HepG2 (cell line): ENCODE results near the gene CALML4. TPM values are rescaled to one million over a fixed set of nuclear protein-coding genes. Genes with fewer than 3 reads are reported as not detected.

Experiments
- ATAC-seq: fragments of 200-7000 bp; cut with Tn5 transposase; 3 replicates; pipeline ENCODE4 v1.9.1; 2020; ENCODE audit warnings: mild to moderate bottlenecking, moderate library complexity
- BruUV-seq: library from RNA; stranded (reverse); fragments of 400-500 nt; replicated peaks from 2 replicates; lab custom pipeline; 2021; lab: Mats Ljungman, UMichigan
- CTCF ChIA-PET: fragments of 300-600 bp; formaldehyde crosslinking; extraction: SDS; loops from one replicate; lab custom pipeline; 2021; ENCODE audit warnings: low total read pairs, inconsistent platforms, low intra/inter-chr PET ratio; lab: Yijun Ruan, JAX
- POLR2A ChIA-PET: fragments of 350-600 bp; sonication (Branson Sonifier 250); formaldehyde crosslinking; loops from one replicate; lab custom pipeline; 2020; ENCODE audit warnings: antibody characterized with exemption, inconsistent platforms; lab: Yijun Ruan, JAX
- DNase-seq: peaks from one replicate; pipeline ENCODE4 v3.0.0-alpha.2; 2015; ENCODE audit warnings: low spot score
- FAIRE-seq: peaks from 3 replicates; lab custom pipeline; 2011; peaks lifted over from hg19 to GRCh38; lab: Jason Lieb, UNC
- H2AFZ ChIP-seq: one replicate; pipeline ENCODE4 v1.6.1; 2011; ENCODE audit warnings: low read length, inconsistent platforms
- H3K27ac ChIP-seq: fragments of 300-600 bp; 3 replicates; pipeline ENCODE4 v1.8.0; 2011; ENCODE audit warnings: mixed run types, mild to moderate bottlenecking, mixed read lengths, low read length, inconsistent platforms; ENCODE audit not compliant: insufficient read depth; ENCODE audit errors: extremely low read length
- H3K27me3 ChIP-seq, 2 experiments: fragments of 200-600 bp in 1 of 2; 2 replicates in 1 of 2; 3 replicates in 1 of 2; pipeline versions ENCODE4 v1.6.0 to v1.8.0; 2011; ENCODE audit warnings: low read length in 2 of 2, mild to moderate bottlenecking in 2 of 2, moderate library complexity in 2 of 2, inconsistent platforms in 1 of 2; ENCODE audit not compliant: insufficient read depth in 2 of 2, control insufficient read depth in 1 of 2
- H3K36me3 ChIP-seq, 2 experiments: fragments of 200-600 bp in 1 of 2; replicated peaks in 1 of 2; 2 replicates in 1 of 2; 3 replicates in 1 of 2; pipeline versions ENCODE4 v1.5.1 to v1.8.0; 2011; ENCODE audit warnings: low read length in 2 of 2, inconsistent platforms in 1 of 2; ENCODE audit not compliant: insufficient read depth in 2 of 2, control insufficient read depth in 1 of 2
- H3K4me1 ChIP-seq: 2 replicates; pipeline ENCODE4 v1.5.1; 2012; ENCODE audit warnings: low read length, inconsistent platforms; ENCODE audit not compliant: insufficient read depth
- H3K4me2 ChIP-seq: 2 replicates; pipeline ENCODE4 v1.6.0; 2011; ENCODE audit warnings: low read depth, low read length, inconsistent platforms
- H3K4me3 ChIP-seq, 3 experiments: fragments of 200-600 bp in 1 of 3; sonication (generic), shearing (Covaris generic) in 1 of 3; replicated peaks in 1 of 3; 2 replicates each; pipeline ENCODE4 v1.5.1; 2011 to 2016; ENCODE audit warnings: low read length in 3 of 3, inconsistent platforms in 2 of 3, low read depth in 2 of 3, mild to moderate bottlenecking in 2 of 3, control low read depth in 1 of 3, mixed read lengths in 1 of 3; ENCODE audit not compliant: insufficient read depth in 1 of 3
- H3K79me2 ChIP-seq: one replicate; pipeline ENCODE4 v1.6.1; 2011; ENCODE audit warnings: low read length, inconsistent platforms; ENCODE audit not compliant: insufficient read depth
- H3K9ac ChIP-seq: 2 replicates; pipeline ENCODE4 v1.6.0; 2011; ENCODE audit warnings: mild to moderate bottlenecking, low read depth, low read length, inconsistent platforms; ENCODE audit not compliant: insufficient read depth
- H3K9me3 ChIP-seq: 2 replicates; pipeline ENCODE4 v1.5.1; 2012; ENCODE audit warnings: mild to moderate bottlenecking, low read length
- H4K20me1 ChIP-seq: 2 replicates; pipeline ENCODE4 v1.6.0; 2011; ENCODE audit warnings: inconsistent platforms, mild to moderate bottlenecking, low read length, moderate library complexity; ENCODE audit not compliant: insufficient read depth
- CCAR2 ChIP-seq: fragments of 200-400 bp; formaldehyde crosslinking; optimal IDR thresholded peaks from 2 replicates; pipeline ENCODE3; 2018; ENCODE audit warnings: low read depth, mild to moderate bottlenecking, low read length, moderate library complexity
- GZF1 ChIP-seq: sonication (generic); formaldehyde crosslinking; IDR thresholded peaks from 2 replicates; pipeline ENCODE4 v1.5.1; 2020; ENCODE audit warnings: mild to moderate bottlenecking, missing genetic modification reagents
- HMGA1 ChIP-seq: sonication (generic); formaldehyde crosslinking; conservative IDR thresholded peaks from 2 replicates; pipeline ENCODE4 v1.4.0; 2020; ENCODE audit warnings: missing genetic modification reagents
- JDP2 ChIP-seq: sonication (generic); formaldehyde crosslinking; IDR thresholded peaks from 2 replicates; pipeline ENCODE4 v1.8.1; 2022; ENCODE audit warnings: missing genetic modification reagents, borderline replicate concordance
- JUNB ChIP-seq: sonication (generic); formaldehyde crosslinking; IDR thresholded peaks from 2 replicates; pipeline ENCODE4 v1.8.0; 2022; ENCODE audit warnings: missing genetic modification reagents, mild to moderate bottlenecking, borderline replicate concordance
- PHF21A ChIP-seq: sonication (generic); formaldehyde crosslinking; IDR thresholded peaks from 2 replicates; pipeline ENCODE4 v1.5.0; 2020; ENCODE audit warnings: mild to moderate bottlenecking, missing genetic modification reagents
- POLR2AphosphoS5 ChIP-seq: IDR thresholded peaks from 2 replicates; pipeline ENCODE4 v1.6.1; 2012; ENCODE audit warnings: low read depth, low read length
- PPARG ChIP-seq: conservative IDR thresholded peaks from 2 replicates; pipeline ENCODE4 v1.6.1; 2016; ENCODE audit warnings: missing biosample characterization, missing genetic modification reagents
- SOX6 ChIP-seq, 2 experiments: fragments of 450-650 bp in 1 of 2; sonication (generic) in 1 of 2; formaldehyde crosslinking in 1 of 2; IDR thresholded peaks; 2 replicates each; pipeline versions ENCODE4 v1.4.0 to v1.6.1; 2017 to 2020; ENCODE audit warnings: antibody characterized with exemption in 1 of 2, mild to moderate bottlenecking in 1 of 2, missing genetic modification reagents in 1 of 2
- ZNF292 ChIP-seq: sonication (generic); formaldehyde crosslinking; IDR thresholded peaks from 2 replicates; pipeline ENCODE4 v1.8.1; 2022; ENCODE audit warnings: mild to moderate bottlenecking, low read depth, missing genetic modification reagents, borderline replicate concordance
- ZNF44 ChIP-seq: sonication (generic); formaldehyde crosslinking; IDR thresholded peaks from 2 replicates; pipeline ENCODE4 v1.5.1; 2020; ENCODE audit warnings: mild to moderate bottlenecking, missing genetic modification reagents
- WGBS: methylation state at CpG from one replicate; pipeline ENCODE4 v1.1.6; 2017; ENCODE audit warnings: low lambda C conversion rate; 5-methylcytosine and 5-hydroxymethylcytosine counted together
- in situ Hi-C: cut with HindIII; loops from 2 replicates; pipeline ENCODE4 v1.10.0; 2017; ENCODE audit warnings: low pct_unique_long_range_greater_than_20kb; ENCODE audit not compliant: extremely low pct_ligation_motif_present
- intact Hi-C: fragments of 100-400 bp; cut with micrococcal nuclease; formaldehyde crosslinking; loops from one replicate; pipeline ENCODE4 v1.10.0; 2022; ENCODE audit not compliant: unreplicated experiment
- polyA plus RNA-seq, 8 experiments: library from polyadenylated mRNA; depleted of rRNA in 3 of 8; stranded (reverse) in 7 of 8; unstranded in 1 of 8; fragments of >200 nt; fragmentation: Illumina TruSeq in 4 of 8; extraction: Trizol in 4 of 8; gene quantifications; 2 replicates each; pipeline versions ENCODE4 v1.2.1 to v1.2.3, GENCODE V29; 2011 to 2016; ENCODE audit warnings: low read depth in 4 of 8, missing spikeins in 1 of 8, mixed read lengths in 1 of 8; ENCODE audit not compliant: insufficient read depth in 1 of 8
- total RNA-seq, 5 experiments: library from RNA; depleted of rRNA; stranded (reverse); fragments of >200 nt; fragmentation: Illumina TruSeq; extraction: Trizol; gene quantifications; 2 replicates each; pipeline ENCODE4 v1.2.3, GENCODE V29; 2016; ENCODE audit warnings: low read depth in 1 of 5
- TF ChIP-seq, protein P1 (sequence below): IDR thresholded peaks from 2 replicates; pipeline ENCODE4 v1.6.1; 2016
- TF ChIP-seq, protein P2 (sequence below): sonication (generic); formaldehyde crosslinking; IDR thresholded peaks from 2 replicates; pipeline ENCODE4 v1.5.1; 2020; ENCODE audit warnings: missing genetic modification reagents, mild to moderate bottlenecking, borderline replicate concordance
- TF ChIP-seq, protein P3 (sequence below): sonication (generic); formaldehyde crosslinking; IDR thresholded peaks from 2 replicates; pipeline ENCODE4 v1.5.0; 2020; ENCODE audit warnings: missing genetic modification reagents

Gene CALML4
- total and polyA plus RNA-seq, 2 of the 13 experiments (the other 11 are each of a cell fraction or from before 2014, with no cell fraction given), result 3.6 to 8.7 TPM

DNA sequence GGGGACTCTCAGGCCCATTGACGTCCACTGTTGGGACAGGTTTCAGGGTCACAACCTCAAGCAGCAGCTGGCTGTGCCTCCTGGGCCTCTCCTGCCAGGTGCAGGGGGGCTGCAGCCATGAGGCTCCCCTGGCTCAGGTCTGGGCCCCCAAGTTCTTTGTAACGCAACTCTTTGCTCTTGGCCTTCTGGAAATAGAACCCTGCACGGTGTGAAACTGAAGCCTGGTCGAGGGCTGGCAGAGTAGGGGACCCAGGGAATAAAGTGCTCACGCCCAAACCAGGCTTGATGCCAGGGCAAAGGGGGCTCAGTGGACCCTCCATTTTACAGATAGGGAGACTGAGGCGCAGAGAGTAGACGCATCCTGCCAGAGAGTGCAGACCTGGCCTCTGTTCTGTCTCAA lies 771 bp downstream of the CALML4 start:
- DNase-seq, result no peak
- H2AFZ ChIP-seq, result no peak overlapping the region
- intact Hi-C loops (no loop called here), in situ Hi-C loops (no loop called here)
- H3K27me3 ChIP-seq, result no peaks in the 10 kb centered on the region
- peaks cover 3% of the 10 kb centered on the region in 2 experiments; a peak in 2 of 5 replicates for H3K36me3 ChIP-seq
- no peak for TF ChIP-seq ZNF44 (CRISPR knock-in tag)
- no peak for TF ChIP-seq JDP2
- no peak for TF ChIP-seq GZF1 (CRISPR knock-in tag)
- no peak for TF ChIP-seq PPARG (CRISPR knock-in tag)
- no peak for TF ChIP-seq ZNF292
- TF ChIP-seq, protein P1, sequence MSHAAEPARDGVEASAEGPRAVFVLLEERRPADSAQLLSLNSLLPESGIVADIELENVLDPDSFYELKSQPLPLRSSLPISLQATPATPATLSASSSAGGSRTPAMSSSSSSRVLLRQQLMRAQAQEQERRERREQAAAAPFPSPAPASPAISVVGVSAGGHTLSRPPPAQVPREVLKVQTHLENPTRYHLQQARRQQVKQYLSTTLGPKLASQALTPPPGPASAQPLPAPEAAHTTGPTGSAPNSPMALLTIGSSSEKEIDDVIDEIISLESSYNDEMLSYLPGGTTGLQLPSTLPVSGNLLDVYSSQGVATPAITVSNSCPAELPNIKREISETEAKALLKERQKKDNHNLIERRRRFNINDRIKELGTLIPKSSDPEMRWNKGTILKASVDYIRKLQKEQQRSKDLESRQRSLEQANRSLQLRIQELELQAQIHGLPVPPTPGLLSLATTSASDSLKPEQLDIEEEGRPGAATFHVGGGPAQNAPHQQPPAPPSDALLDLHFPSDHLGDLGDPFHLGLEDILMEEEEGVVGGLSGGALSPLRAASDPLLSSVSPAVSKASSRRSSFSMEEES, result no peak
- TF ChIP-seq SOX6 (IDR thresholded peaks at IDR 0.05), result no peak
- TF ChIP-seq SOX6 (CRISPR knock-in tag; IDR thresholded peaks at IDR 0.05), result no peak
- no peak for TF ChIP-seq POLR2AphosphoS5
- no peak for TF ChIP-seq JUNB (CRISPR knock-in tag)
- no peak for TF ChIP-seq HMGA1 (CRISPR knock-in tag)
- no peak for TF ChIP-seq CCAR2
- TF ChIP-seq, protein P2, sequence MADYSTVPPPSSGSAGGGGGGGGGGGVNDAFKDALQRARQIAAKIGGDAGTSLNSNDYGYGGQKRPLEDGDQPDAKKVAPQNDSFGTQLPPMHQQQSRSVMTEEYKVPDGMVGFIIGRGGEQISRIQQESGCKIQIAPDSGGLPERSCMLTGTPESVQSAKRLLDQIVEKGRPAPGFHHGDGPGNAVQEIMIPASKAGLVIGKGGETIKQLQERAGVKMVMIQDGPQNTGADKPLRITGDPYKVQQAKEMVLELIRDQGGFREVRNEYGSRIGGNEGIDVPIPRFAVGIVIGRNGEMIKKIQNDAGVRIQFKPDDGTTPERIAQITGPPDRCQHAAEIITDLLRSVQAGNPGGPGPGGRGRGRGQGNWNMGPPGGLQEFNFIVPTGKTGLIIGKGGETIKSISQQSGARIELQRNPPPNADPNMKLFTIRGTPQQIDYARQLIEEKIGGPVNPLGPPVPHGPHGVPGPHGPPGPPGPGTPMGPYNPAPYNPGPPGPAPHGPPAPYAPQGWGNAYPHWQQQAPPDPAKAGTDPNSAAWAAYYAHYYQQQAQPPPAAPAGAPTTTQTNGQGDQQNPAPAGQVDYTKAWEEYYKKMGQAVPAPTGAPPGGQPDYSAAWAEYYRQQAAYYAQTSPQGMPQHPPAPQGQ (CRISPR knock-in tag), result no peak
- TF ChIP-seq, protein P3, sequence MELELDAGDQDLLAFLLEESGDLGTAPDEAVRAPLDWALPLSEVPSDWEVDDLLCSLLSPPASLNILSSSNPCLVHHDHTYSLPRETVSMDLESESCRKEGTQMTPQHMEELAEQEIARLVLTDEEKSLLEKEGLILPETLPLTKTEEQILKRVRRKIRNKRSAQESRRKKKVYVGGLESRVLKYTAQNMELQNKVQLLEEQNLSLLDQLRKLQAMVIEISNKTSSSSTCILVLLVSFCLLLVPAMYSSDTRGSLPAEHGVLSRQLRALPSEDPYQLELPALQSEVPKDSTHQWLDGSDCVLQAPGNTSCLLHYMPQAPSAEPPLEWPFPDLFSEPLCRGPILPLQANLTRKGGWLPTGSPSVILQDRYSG (CRISPR knock-in tag), result no peak
- no peak for TF ChIP-seq PHF21A (CRISPR knock-in tag)
- no peak overlapping the region for H3K4me3 ChIP-seq
- H3K9me3 ChIP-seq, result no peaks in the 10 kb centered on the region
- H4K20me1 ChIP-seq, result 0 out of 2 replicates have a peak, but pooled peaks cover 6% of the 10 kb centered on the region
- ChIA-PET POLR2A (interaction anchor here (1.3 kb wide), 1 partner anchor 96 kb away, joined by 3 read pairs; no protein-coding TSS in a partner anchor), CTCF (no interaction called here)
- no TSS peak for BruUV-seq
- ATAC-seq, result no peak
- H3K79me2 ChIP-seq, result no peaks in the 10 kb centered on the region
- 97% methylated on average over 4 of the region's 7 CpGs for WGBS
- H3K4me2 ChIP-seq, result 0 out of 2 replicates have a peak overlapping the region, but pooled peaks have one; percentile 71
- peak overlapping the region; percentile 44; the same call in 1 of the 2 replicates for H3K9ac ChIP-seq
- no peak for FAIRE-seq
- H3K27ac ChIP-seq, result peak overlapping the region; percentile 81
- peaks cover 51% of the 10 kb centered on the region for H3K4me1 ChIP-seq
